GM18511 (cell line): ENCODE measurements around the gene RARRES2.

Source experiments
- ATAC-seq: cut with Tn5 transposase; IDR thresholded peaks from one replicate; pipeline ENCODE4 v1.9.1; 2021; ENCODE audit warnings: mild to moderate bottlenecking, moderate library complexity; ENCODE audit not compliant: unreplicated experiment

Gene RARRES2

GRCh38 chr7:150363370-150363769, 21.9 kb upstream of the RARRES2 start:
- no peak for ATAC-seq

GRCh38 chr7:150361807-150362621, 20.6 kb upstream of the RARRES2 start:
- ATAC-seq = no peak

GRCh38 chr7:150361402-150361801, 20.0 kb upstream of the RARRES2 start:
- no peak for ATAC-seq

- no peak for ATAC-seq
Measured at GRCh38 chr7:150360363-150361058, 19.1 kb upstream of the RARRES2 start.

GRCh38 chr7:150359622-150360362, 18.4 kb upstream of the RARRES2 start:
- ATAC-seq = no peak

- no peak for ATAC-seq
Measured at GRCh38 chr7:150358988-150359621, 17.7 kb upstream of the RARRES2 start.

GRCh38 chr7:150358433-150358832, 17.0 kb upstream of the RARRES2 start:
- no peak for ATAC-seq

- ATAC-seq = peak; percentile 26
Measured at GRCh38 chr7:150357771-150358427, 16.5 kb upstream of the RARRES2 start.

- peak; percentile 81 for ATAC-seq
Measured at GRCh38 chr7:150357270-150357669, 15.8 kb upstream of the RARRES2 start.

GRCh38 chr7:150356265-150356897, 15.0 kb upstream of the RARRES2 start:
- ATAC-seq = no peak

GRCh38 chr7:150355666-150356059, 14.2 kb upstream of the RARRES2 start:
- no peak for ATAC-seq

- ATAC-seq = no peak
Measured at GRCh38 chr7:150351587-150352194, 10.3 kb upstream of the RARRES2 start.

GRCh38 chr7:150346922-150347321, 5.5 kb upstream of the RARRES2 start:
- no peak for ATAC-seq

GRCh38 chr7:150345012-150345411, 3.6 kb upstream of the RARRES2 start:
- no peak for ATAC-seq

GRCh38 chr7:150344299-150344698, 2.9 kb upstream of the RARRES2 start:
- ATAC-seq = no peak

GRCh38 chr7:150343225-150343624, 1.8 kb upstream of the RARRES2 start:
- no peak for ATAC-seq

- no peak for ATAC-seq
Measured at GRCh38 chr7:150342121-150342408, 636 bp upstream of the RARRES2 start.

- ATAC-seq = no peak
Measured at GRCh38 chr7:150340875-150341262, 560 bp downstream of the RARRES2 start.

- no peak for ATAC-seq
Measured at GRCh38 chr7:150340024-150340749, 1.2 kb downstream of the RARRES2 start.
